Skeletal muscle tissue (tissue), 4 donors: ENCODE results near the gene ZC3H12D. TPM values are rescaled to one million over a fixed set of nuclear protein-coding genes. Genes with fewer than 3 reads are reported as not detected.
"Not testable (repeated sequence)": the region's sequence is repeated elsewhere in the genome, so short reads cannot be mapped to it uniquely, and the experiment has no call there.

Experiments used
- H3K27ac ChIP-seq: one replicate; pipeline ENCODE4 v1.7.0; 2013; ENCODE audit warnings: mild to moderate bottlenecking, low read depth, low read length, inconsistent platforms
- H3K27me3 ChIP-seq, 3 donors: one replicate each; pipeline ENCODE4 v1.7.0; 2013; ENCODE audit warnings: low read length in 3 of 3; ENCODE audit not compliant: control insufficient read depth in 3 of 3, insufficient read depth in 3 of 3
- H3K36me3 ChIP-seq, 3 donors: one replicate each; pipeline ENCODE4 v1.7.0; 2013; ENCODE audit warnings: low read length in 3 of 3; ENCODE audit not compliant: control insufficient read depth in 3 of 3, insufficient read depth in 3 of 3
- H3K4me1 ChIP-seq, 3 donors: one replicate each; pipeline ENCODE4 v1.7.0; 2013; ENCODE audit warnings: low read length in 3 of 3, mild to moderate bottlenecking in 3 of 3; ENCODE audit not compliant: control insufficient read depth in 3 of 3, insufficient read depth in 3 of 3
- H3K4me3 ChIP-seq, 3 donors: one replicate each; pipeline ENCODE4 v1.7.0; 2013; ENCODE audit warnings: low read length in 3 of 3
- H3K9ac ChIP-seq, 3 donors: one replicate each; pipeline ENCODE4 v1.7.0; 2013; ENCODE audit warnings: low read length in 3 of 3, mild to moderate bottlenecking in 3 of 3, moderate library complexity in 2 of 3, low read depth in 1 of 3
- H3K9me3 ChIP-seq, 3 donors: one replicate each; pipeline ENCODE4 v1.7.0; 2013; ENCODE audit warnings: low read length in 3 of 3; ENCODE audit not compliant: control insufficient read depth in 3 of 3
- total RNA-seq: library from RNA; depleted of rRNA; stranded (reverse); fragments of >200 nt; gene quantifications from one replicate; pipeline ENCODE4 v1.2.3, GENCODE V29; 2014
- donor health status: Osteomylitis.

ZC3H12D gene
- total RNA-seq, 1 donor from 2014 or later = 1.0 TPM

- Histone ChIP-seq H3K9me3 (no peaks in the 10 kb centered on the region), H3K27me3 (peaks cover 16 to 31% (median 26%) of the 10 kb centered on the region in 3 donors), H3K36me3 (no peaks in the 10 kb centered on the region), H3K4me3 (no peak overlapping the region), H3K4me1 (peaks cover 0 to 12% (median 6%) of the 10 kb centered on the region in 3 donors), H3K27ac (no peak overlapping the region), H3K9ac (no peak overlapping the region)
Measured at GRCh38 chr6:149445573-149445972, 39.2 kb downstream of the ZC3H12D start.

- Histone ChIP-seq H3K4me1 (peaks cover 0 to 8% (median under 1%) of the 10 kb centered on the region in 3 donors), H3K36me3 (no peaks in the 10 kb centered on the region), H3K27ac (no peak overlapping the region), H3K9me3 (no peaks in the 10 kb centered on the region), H3K4me3 (no peak overlapping the region), H3K9ac (no peak overlapping the region), H3K27me3 (peaks cover 11 to 26% (median 22%) of the 10 kb centered on the region in 3 donors)
Measured at GRCh38 chr6:149445095-149445466, 39.7 kb downstream of the ZC3H12D start.

DNA sequence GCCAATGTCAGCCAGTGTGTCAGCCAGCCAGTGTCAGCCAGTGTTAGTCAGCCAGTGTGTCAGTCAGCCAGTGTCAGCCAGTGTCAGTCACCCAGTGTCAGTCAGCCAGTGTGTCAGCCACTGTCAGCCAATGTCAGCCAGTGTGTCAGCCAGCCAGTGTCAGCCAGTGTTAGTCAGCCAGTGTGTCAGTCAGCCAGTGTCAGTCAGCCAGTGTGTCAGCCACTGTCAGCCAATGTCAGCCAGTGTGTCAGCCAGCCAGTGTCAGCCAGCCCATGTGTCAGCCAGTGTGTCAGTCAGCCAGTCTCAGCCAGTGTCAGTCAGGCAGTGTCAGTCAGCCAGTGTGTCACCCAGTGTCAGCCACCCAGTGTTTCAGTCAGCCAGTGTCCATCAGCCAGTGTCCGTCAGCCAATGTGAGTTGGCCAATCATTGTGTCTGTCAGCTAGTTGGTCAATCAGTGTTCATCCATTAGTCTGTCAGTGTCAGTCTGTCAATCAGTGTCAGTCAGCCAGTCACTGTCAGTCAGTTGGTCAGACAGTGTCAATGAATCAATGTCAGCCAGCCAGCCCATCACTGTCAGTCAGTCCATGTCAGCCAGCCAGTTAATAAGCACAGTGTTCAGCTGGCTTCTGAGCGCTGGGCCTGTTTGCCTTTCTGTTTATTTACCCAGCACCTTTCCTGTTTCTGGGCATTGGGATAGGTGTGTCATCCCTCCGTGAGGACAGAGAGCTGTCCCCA, 40.3 kb downstream of the ZC3H12D start:
- not testable (repeated sequence) for H3K4me3 ChIP-seq, H3K36me3 ChIP-seq, H3K4me1 ChIP-seq, H3K9me3 ChIP-seq, H3K9ac ChIP-seq, H3K27ac ChIP-seq
- peaks cover 10 to 26% (median 17%) of the 10 kb centered on the region in 3 donors for H3K27me3 ChIP-seq

DNA sequence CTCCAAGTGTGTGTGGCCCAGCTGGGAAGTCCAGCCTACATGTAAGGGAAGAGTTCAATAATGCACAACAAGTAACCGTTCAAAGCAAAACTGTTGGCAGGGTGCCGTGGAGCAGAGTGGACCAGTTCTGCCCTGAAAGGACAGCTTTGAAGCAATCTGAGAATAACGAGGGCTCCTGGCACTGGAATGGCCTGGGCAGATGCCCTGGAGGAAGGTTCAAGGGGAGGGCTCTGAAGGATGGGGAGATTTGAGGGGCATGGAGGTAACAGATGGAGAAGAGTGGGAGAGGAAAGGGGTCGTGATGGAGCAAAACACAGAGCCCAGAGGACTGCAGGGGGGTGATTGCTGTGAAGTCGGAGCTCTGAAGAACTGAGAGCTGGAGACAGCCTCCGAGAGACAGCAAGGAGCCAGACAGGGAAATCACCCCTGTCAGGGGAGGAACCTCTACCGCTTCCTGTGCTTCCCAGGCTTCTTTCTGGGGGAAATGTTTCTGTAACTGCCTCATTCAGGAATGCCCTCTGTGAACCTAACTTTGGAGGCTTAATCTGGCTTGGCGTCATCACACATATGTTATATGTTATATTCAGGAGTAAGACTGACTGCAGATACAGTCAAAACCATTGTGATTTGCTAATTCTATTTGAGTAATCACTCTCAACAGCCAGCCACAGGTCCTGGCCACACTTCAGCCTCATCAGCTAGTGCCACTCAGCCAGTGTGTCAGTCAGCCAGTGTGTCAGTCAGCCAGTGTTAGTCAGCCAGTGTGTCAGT, 41.2 kb downstream of the ZC3H12D start:
- H3K4me1 ChIP-seq = peaks cover 0 to 4% (median 0%) of the 10 kb centered on the region in 3 donors
- peaks cover 5 to 21% (median 12%) of the 10 kb centered on the region in 3 donors for H3K27me3 ChIP-seq
- no peak overlapping the region for H3K9ac ChIP-seq
- no peak overlapping the region for H3K27ac ChIP-seq
- no peaks in the 10 kb centered on the region for H3K9me3 ChIP-seq
- H3K36me3 ChIP-seq = no peaks in the 10 kb centered on the region
- no peak overlapping the region for H3K4me3 ChIP-seq

GRCh38 chr6:149441740-149442139, 43.1 kb downstream of the ZC3H12D start:
- Histone ChIP-seq H3K27me3 (peaks cover 3 to 17% (median 9%) of the 10 kb centered on the region in 3 donors), H3K9me3 (no peaks in the 10 kb centered on the region), H3K36me3 (no peaks in the 10 kb centered on the region), H3K27ac (no peak overlapping the region), H3K9ac (no peak overlapping the region), H3K4me3 (no peak overlapping the region), H3K4me1 (peaks cover 0 to 4% (median 0%) of the 10 kb centered on the region in 3 donors)

DNA sequence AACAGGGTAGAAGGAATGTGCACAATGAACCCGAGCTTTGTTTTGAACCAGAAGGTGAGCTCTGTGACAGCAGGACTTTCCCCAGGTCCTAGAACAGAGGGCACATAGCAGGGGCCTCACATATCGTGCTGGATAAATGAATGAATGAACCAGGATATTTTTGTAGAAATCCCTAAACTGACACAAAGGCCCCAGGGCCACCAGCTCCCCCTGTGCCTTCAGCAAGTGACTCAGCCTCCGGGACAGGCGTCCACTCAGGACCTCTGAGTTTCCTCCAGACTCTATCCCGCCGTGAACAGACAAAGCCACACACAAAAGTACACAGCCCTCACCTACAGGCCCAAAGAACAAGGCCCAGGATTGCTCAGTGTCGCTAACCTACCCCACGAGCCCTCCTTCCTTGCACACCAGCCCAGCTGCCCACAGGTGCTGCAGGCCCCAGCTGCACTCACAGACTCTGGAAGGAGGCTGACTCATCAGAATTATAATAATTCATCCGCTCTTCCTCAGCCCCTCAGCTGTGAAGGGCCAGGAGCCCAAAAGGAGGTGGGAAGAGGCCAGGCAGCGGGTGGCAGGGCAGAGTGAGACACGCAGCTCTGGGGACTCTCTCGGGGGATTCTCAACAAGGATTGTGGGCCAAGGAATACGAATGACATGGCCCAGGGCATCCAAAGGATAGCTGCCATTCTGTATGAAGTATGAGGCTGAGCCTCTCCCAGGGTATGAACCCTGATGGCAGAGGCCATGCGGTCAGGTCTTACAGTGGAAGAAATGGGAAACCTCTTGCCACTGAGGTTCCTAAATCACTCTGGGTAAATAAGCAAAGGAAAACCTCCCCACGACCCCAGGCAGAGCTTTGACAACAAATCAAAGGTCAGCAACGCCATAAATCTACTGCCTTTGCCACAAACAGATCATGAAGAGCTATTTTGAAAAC, 43.8 kb downstream of the ZC3H12D start:
- H3K9me3 ChIP-seq = no peaks in the 10 kb centered on the region
- no peak overlapping the region for H3K27ac ChIP-seq
- no peaks in the 10 kb centered on the region for H3K36me3 ChIP-seq
- peaks cover 0 to 4% (median 0%) of the 10 kb centered on the region in 3 donors for H3K4me1 ChIP-seq
- peaks cover 3 to 17% (median 8%) of the 10 kb centered on the region in 3 donors for H3K27me3 ChIP-seq
- no peak overlapping the region for H3K4me3 ChIP-seq
- no peak overlapping the region for H3K9ac ChIP-seq

DNA sequence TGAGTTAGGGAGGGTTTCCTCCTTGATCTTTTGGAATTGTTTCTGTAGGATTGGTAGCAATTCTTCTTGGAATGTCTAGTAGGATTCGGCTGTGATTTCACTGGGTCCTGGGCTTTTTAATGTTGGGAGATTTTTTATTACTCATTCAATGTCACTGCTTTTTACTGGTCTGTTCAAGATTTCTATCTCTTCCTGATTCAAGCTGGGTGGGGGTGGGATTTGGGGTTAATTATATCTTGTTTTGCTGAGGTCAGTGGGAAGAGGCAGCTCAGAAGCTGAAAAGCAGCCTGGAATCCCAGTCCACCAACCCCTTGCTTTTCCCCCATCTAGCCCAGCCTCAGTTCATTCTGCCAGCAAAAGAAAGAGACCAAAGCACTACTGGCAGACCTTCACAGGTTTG, 45.2 kb downstream of the ZC3H12D start:
- peaks cover 0 to 4% (median 0%) of the 10 kb centered on the region in 3 donors for H3K4me1 ChIP-seq
- H3K9me3 ChIP-seq = no peaks in the 10 kb centered on the region
- no peak overlapping the region for H3K9ac ChIP-seq
- peaks cover 3 to 7% (median 6%) of the 10 kb centered on the region in 3 donors for H3K27me3 ChIP-seq
- H3K27ac ChIP-seq = no peak overlapping the region
- H3K4me3 ChIP-seq = no peak overlapping the region
- no peaks in the 10 kb centered on the region for H3K36me3 ChIP-seq

GRCh38 chr6:149438855-149439254, 46.0 kb downstream of the ZC3H12D start:
- H3K9me3 ChIP-seq = no peaks in the 10 kb centered on the region
- H3K4me3 ChIP-seq = no peak overlapping the region
- peaks cover 0 to 4% (median 0%) of the 10 kb centered on the region in 3 donors for H3K4me1 ChIP-seq
- peaks cover 3 to 7% (median 4%) of the 10 kb centered on the region in 3 donors for H3K27me3 ChIP-seq
- H3K27ac ChIP-seq = no peak overlapping the region
- no peaks in the 10 kb centered on the region for H3K36me3 ChIP-seq
- H3K9ac ChIP-seq = no peak overlapping the region

- Histone ChIP-seq H3K4me1 (peaks cover under 1 to 4% (median under 1%) of the 10 kb centered on the region in 3 donors), H3K4me3 (no peak overlapping the region), H3K9ac (no peak overlapping the region), H3K9me3 (no peaks in the 10 kb centered on the region), H3K27me3 (no peaks in the 10 kb centered on the region), H3K36me3 (no peaks in the 10 kb centered on the region), H3K27ac (no peak overlapping the region)
Measured at GRCh38 chr6:149437212-149437611, 47.6 kb downstream of the ZC3H12D start.
